Heart right ventricle (tissue), 16 donors: ENCODE measurements around the gene ABCA3. TPM values are rescaled to one million over a fixed set of nuclear protein-coding genes. Genes with fewer than 3 reads are reported as not detected.

Experiments
- ATAC-seq, 8 donors: fragments of 200-7000 bp; cut with Tn5 transposase; one replicate each; pipeline ENCODE4 v1.9.1; 2020; ENCODE audit warnings: mild to moderate bottlenecking in 8 of 8, moderate library complexity in 8 of 8, moderate number of reproducible peaks in 1 of 8
- DNase-seq, 2 donors: peaks; one replicate each; pipeline ENCODE4 v3.0.0-alpha.2; 2020
- H3K27ac ChIP-seq, 10 donors: fragments of 200-600 bp; sonication (generic) in 2 of 10; one replicate each; pipeline versions ENCODE4 v1.5.0 to v1.8.0; 2020 to 2022; ENCODE audit warnings: mild to moderate bottlenecking in 3 of 10
- H3K27me3 ChIP-seq, 7 donors: fragments of 200-600 bp; one replicate each; pipeline ENCODE4 v1.8.0; 2021 to 2022; ENCODE audit warnings: mild to moderate bottlenecking in 2 of 7
- H3K36me3 ChIP-seq, 9 donors: fragments of 200-600 bp; sonication (generic) in 1 of 9; one replicate each; pipeline versions ENCODE4 v1.5.0 to v1.8.0; 2020 to 2022; ENCODE audit warnings: mild to moderate bottlenecking in 2 of 9
- H3K4me1 ChIP-seq, 9 donors: fragments of 200-600 bp; sonication (generic) in 1 of 9; one replicate each; pipeline versions ENCODE4 v1.5.0 to v1.8.0; 2020 to 2022; ENCODE audit warnings: mild to moderate bottlenecking in 4 of 9
- H3K4me3 ChIP-seq, 10 donors: fragments of 200-600 bp; sonication (generic) in 2 of 10; one replicate each; pipeline versions ENCODE4 v1.5.0 to v1.8.0; 2020 to 2022; ENCODE audit warnings: mild to moderate bottlenecking in 7 of 10, moderate library complexity in 2 of 10
- H3K9me3 ChIP-seq, 11 donors: fragments of 200-600 bp in 10 of 11; sonication (generic) in 2 of 11; one replicate each; pipeline versions ENCODE4 v1.5.0 to v1.8.0; 2013 to 2022; ENCODE audit warnings: mild to moderate bottlenecking in 2 of 11, control low read depth in 1 of 11, moderate library complexity in 1 of 11
- CTCF ChIP-seq, 9 donors: fragments of 200-600 bp; sonication (generic) in 2 of 9; IDR thresholded peaks; one replicate each; pipeline versions ENCODE4 v1.5.0 to v1.8.0; 2021 to 2022; ENCODE audit warnings: antibody characterized with exemption in 9 of 9, mild to moderate bottlenecking in 5 of 9, moderate library complexity in 1 of 9
- WGBS, 2 donors: extraction: QIAGEN DNeasy Blood & Tissue Kit; methylation state at CpG; one replicate each; pipeline ENCODE4 v1.1.7; 2013; ENCODE audit warnings: inconsistent platforms in 1 of 2; 5-methylcytosine and 5-hydroxymethylcytosine counted together
- intact Hi-C, 10 donors: fragments of 100-400 bp; cut with DNase I; formaldehyde crosslinking; loops; one replicate each; pipeline versions ENCODE4 v1.11.1 to v1.14.2; 2022
- polyA plus RNA-seq, 2 donors: library from polyadenylated mRNA; stranded (reverse); fragments of 200-250 nt; gene quantifications; one replicate each; pipeline ENCODE4 v1.2.3, GENCODE V29; 2013
- total RNA-seq, 10 donors: library from RNA; stranded (reverse); fragmentation: NEBNext Ultra II Directional in 3 of 10; extraction: Animal tissue kit (Norgen Biotek cat#: 25700) in 3 of 10; gene quantifications; one replicate each; pipeline versions ENCODE4 v1.2.1 to v1.2.4, GENCODE V29; 2021 to 2023
- donor health status: Arrhythmogenic right ventricular cardiomyopathy.
- donor health status: ischemic (EF 13 %, LVEDD 7.1; RV severe dilation, severe dysfunction).
- donor health status: healthy with polysubstance abuse.
- donor health status: DM: no; HTN: yes; CAD: no.
- donor health status: DM: no; HTN: no; CAD: no.
- donor health status: ischemic (EF 25% LVEDD 6.9; RV normal size, moderate dysfunction).
- donor health status: ischemic (EF 25% LVEDD 5.7; RV mildly dilated, moderate dysfunction).
- donor health status: healthy.
- donor health status: DM: yes; HTN: yes; CAD: no.
- donor health status: Ischemic cardiomyopathy.
- donor health status: ischemic (EF 35%, LVEDD 5.7; RV mildly dilated, moderate dysfunction).
- donor health status: nonischemic (EF 11% LVEDD 7.7; RV severe dilation, severe dysfunction).
- donor health status: DM: yes; HTN: yes; CAD: no.
- donor health status: PGD.
- donor health status: ischemic (EF 29% LVEDD 5.4; RV normal size, mild dysfunction).
- donor health status: nonischemic (EF 23%, LVEDD 6.1; RV moderate dilation, normal function).

Gene ABCA3
- total and polyA plus RNA-seq, 12 donors: 4.9 to 12.5 (median 9.2) TPM

GRCh38 chr16:2278956-2279800 is 61.4 kb downstream of the ABCA3 start:
- Histone ChIP-seq H3K27ac (no peak overlapping the region), H3K27me3 (no peaks in the 10 kb centered on the region), H3K36me3 (peaks cover 0 to 70% (median 4%) of the 10 kb centered on the region in 9 donors), H3K4me1 (no peaks in the 10 kb centered on the region), H3K4me3 (no peak overlapping the region), H3K9me3 (no peaks in the 10 kb centered on the region)
- intact Hi-C loops: loop anchor here in 2 of 10 donors (2.0 to 10.0 kb wide), 2 partner anchors 20 to 56 kb away; no protein-coding TSS in a partner anchor
- WGBS, 2 donors: 89 to 91% methylated on average over 26 of the region's 26 CpGs
- no peak for DNase-seq
- no peak for TF ChIP-seq CTCF (IDR thresholded peaks at IDR 0.05)
- no peak for ATAC-seq

- ATAC-seq: no peak
- Histone ChIP-seq H3K27ac (no peak overlapping the region), H3K4me3 (no peak overlapping the region), H3K4me1 (no peaks in the 10 kb centered on the region), H3K27me3 (no peaks in the 10 kb centered on the region), H3K9me3 (no peaks in the 10 kb centered on the region), H3K36me3 (peaks cover 0 to 60% (median 2%) of the 10 kb centered on the region in 9 donors)
- 86 to 90% methylated on average over 14 of the region's 14 CpGs for WGBS, 2 donors
- no peak for DNase-seq
- no peak for TF ChIP-seq CTCF (IDR thresholded peaks at IDR 0.05)
- intact Hi-C loops: loop anchor here in 2 of 10 donors (2.0 to 10.0 kb wide), 2 partner anchors 21 to 57 kb away; no protein-coding TSS in a partner anchor
These were observed 62.3 kb downstream of the ABCA3 start for GRCh38 chr16:2278272-2278608.

GRCh38 chr16:2277466-2278271 is 62.9 kb downstream of the ABCA3 start:
- H3K4me3 ChIP-seq: no peak overlapping the region
- peaks cover 0 to 55% (median 2%) of the 10 kb centered on the region in 9 donors for H3K36me3 ChIP-seq
- WGBS, 2 donors: 91 to 93% methylated on average over 25 of the region's 25 CpGs
- peaks cover 0 to under 1% (median 0%) of the 10 kb centered on the region in 9 donors for H3K4me1 ChIP-seq
- H3K27ac ChIP-seq: no peak overlapping the region
- TF ChIP-seq CTCF (IDR thresholded peaks at IDR 0.05): no peak
- ATAC-seq: no peak
- H3K9me3 ChIP-seq: no peaks in the 10 kb centered on the region
- intact Hi-C loops: loop anchor here in 2 of 10 donors (2.0 to 10.0 kb wide), 2 partner anchors 21 to 57 kb away; no protein-coding TSS in a partner anchor
- no peaks in the 10 kb centered on the region for H3K27me3 ChIP-seq
- DNase-seq: no peak
